Stimulated activated CD4-positive, alpha-beta T cell treated with anti-CD3 and anti-CD28 coated beads, Interleukin-2, amount 100 ng/mL, for 48 hours (primary cell): ENCODE data around the gene DCDC1.
"Not testable (repeated sequence)": the region's sequence is repeated elsewhere in the genome, so short reads cannot be mapped to it uniquely, and the experiment has no call there.

Experiments used
- DNase-seq, 2 donors: peaks; one replicate each; pipeline ENCODE4 v3.0.0-alpha.2; 2020

The DCDC1 gene

GRCh38 chr11:30984827-30985226 is 384.7 kb downstream of the DCDC1 start:
- no peak for DNase-seq

DNA sequence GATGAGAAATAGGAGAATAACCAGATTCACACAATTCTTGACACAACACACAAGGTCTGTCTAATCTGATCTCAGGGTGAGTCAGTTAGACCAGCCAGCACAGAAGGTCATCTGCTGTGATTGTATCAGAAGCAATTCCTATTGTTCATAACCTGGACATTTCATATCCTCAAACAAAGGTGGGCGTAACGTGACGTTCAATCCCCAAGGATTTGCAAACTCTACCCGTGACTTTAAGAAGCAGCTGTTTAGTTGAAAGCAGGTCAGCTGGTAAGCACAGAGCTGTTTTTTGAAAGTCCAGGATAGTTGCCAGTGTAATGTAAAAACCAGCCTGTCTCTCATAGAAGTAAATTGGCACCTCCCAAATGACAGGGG is 385.1 kb downstream of the DCDC1 start:
- no peak for DNase-seq

DNA sequence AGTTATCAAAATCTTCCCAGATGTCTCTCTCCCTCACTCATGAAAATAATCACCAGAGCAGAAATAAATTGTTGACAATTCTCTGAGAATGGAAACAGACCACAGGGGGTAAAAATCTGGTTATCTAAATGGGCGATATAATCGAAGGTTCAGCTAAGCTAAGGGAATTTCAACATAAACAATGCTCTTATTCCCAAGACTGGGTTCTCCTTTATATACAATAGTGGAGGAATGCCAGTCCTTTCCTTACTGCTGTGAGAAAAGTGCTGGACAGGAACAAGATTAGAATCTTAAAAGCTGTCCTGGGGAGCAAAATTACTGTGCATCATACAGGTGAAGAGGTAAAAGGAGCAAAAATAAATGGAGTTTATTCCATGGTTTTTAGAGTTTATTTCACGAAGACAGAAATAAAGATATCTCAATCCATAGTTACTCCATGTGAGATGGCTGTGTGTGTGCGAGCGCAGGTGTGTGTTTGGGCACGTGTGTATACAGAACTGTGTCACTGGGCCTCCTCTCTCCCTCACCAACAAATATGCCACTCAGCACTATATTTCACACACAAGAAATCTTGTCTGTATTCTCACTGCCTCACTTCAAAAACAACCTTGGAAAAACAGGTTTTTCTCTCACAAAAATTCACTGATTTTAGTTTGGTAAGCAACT is 385.6 kb downstream of the DCDC1 start:
- DNase-seq = no peak

GRCh38 chr11:30983143-30983542 is 386.4 kb downstream of the DCDC1 start:
- DNase-seq = no peak

GRCh38 chr11:30967579-30967978 is 402.0 kb downstream of the DCDC1 start:
- no peak for DNase-seq

DNA sequence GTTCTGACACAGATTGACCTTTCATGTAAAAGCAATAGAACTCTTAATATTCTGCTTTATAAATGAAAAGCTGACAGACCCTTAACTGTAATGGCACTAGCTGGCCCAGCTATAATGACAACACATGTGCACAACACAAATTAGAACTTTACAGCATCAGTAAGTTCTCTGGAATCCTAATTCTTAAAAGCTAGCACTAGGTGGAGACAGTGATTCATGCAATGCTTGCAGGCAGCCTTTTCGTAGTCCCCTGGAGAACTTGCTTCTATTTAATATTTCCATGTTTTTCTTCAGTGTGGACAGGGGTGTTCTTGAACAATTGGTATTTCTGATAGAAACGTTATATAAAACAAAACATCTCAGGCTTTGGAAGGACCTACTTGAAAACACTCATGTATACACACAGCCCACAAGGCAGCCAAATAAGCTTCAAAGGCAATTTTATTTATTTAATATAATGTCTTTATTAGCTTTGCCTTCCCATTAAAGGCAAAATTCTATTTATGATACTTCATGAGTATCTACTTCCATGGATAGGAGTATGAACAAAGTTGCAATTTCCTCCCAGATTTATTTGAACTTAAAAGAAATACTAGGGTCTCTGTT is 409.0 kb downstream of the DCDC1 start:
- DNase-seq = no peak

DNA sequence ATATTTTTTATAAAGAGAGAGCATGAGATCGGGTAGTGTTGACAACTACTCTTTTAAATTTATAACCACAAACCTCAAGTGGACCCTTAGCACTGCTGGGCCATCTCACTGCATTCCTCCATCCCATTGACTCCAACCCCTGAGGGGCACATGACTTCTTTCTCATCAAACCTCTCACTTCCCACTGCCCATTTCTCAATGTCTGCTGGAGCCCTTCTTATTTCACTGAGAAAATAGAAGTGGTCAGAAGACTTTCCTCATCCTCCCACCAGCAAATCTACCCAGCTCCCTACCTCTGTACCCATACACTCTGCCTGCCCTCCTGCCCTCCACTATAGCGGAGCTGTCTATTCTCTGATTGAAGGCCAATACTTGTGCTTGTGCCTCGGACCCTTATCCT is 412.8 kb downstream of the DCDC1 start:
- no peak for DNase-seq

DNA sequence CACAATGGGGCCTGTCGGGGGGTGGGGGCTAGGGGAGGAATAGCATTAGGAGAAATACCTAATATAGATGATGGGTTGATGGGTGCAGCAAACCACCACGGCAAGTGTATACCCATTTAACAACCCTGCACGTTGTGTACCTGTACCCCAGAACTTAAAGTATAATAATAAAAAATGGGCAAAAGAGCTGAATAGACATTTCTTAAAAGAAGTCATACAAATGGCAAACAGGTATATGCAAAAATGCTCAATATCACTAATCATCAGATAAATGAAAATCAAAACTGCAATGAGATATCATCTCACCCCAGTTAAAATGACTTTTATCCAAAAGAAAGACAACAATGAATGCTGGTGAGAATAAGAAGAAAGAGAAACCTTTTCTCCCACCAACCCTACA is 419.7 kb downstream of the DCDC1 start:
- no peak for DNase-seq

DNA sequence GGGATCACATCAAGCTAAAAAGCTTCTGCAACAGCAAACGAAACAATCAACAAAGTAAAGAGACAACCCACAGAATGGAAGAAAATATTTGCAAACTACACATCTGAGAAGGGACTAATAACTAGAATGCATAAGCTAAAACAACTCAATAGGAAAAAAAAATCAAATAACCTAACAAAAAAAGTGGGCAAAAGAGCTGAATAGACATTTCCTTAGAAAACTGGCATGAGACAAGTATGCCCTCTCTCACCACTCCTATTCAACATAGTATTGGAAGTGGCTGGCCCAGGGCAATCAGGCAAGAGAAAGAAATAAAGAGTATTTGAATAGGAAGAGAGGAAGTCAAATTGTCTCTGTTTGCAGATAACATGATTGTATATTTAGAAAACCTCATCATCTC is 421.8 kb downstream of the DCDC1 start:
- DNase-seq = not testable (repeated sequence)

GRCh38 chr11:30938810-30939209 is 430.7 kb downstream of the DCDC1 start:
- no peak for DNase-seq

GRCh38 chr11:30938171-30938570 is 431.4 kb downstream of the DCDC1 start:
- no peak for DNase-seq

GRCh38 chr11:30936491-30936890 is 433.0 kb downstream of the DCDC1 start:
- no peak for DNase-seq

GRCh38 chr11:30935861-30936260 is 433.7 kb downstream of the DCDC1 start:
- no peak for DNase-seq

DNA sequence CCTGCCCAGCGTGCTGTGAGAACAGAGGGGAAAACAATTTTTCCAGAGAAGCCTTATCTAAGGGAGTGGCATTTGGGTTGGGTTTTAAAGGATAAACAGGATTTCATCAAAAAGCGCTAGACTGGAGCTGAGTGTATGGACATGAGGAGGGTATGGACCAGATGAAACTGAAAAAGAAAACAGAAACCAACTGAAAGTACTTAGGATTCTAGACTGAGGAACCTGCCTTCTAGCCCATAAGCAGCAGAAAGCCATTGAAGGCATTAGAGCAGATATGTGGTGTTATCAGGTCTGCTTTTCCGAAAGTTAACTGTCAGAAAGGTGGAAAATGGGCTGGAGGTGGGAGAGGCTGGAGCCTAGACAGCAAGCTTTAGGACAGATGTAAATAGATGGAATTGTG is 443.4 kb downstream of the DCDC1 start:
- DNase-seq = no peak

DNA sequence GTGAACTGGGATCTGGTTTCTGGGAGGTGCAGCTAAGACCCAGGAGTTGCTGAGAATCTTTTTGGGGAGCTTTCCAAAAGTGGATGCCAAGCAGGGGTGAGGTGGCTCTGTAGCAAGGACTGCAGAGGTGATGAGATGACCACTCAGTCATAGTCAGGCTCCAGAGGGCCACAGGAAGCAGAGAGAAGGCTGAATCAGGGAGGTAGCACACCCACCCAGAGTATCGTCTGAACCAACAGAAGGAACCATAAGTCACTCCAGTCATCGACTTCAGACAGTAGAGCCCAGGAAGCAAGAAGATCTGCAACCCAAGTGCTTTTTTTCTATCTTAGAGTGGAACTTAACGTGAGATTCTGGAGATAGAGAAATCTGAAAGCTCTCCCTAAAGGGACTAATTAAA is 447.7 kb downstream of the DCDC1 start:
- no peak for DNase-seq

GRCh38 chr11:30919389-30920152 is 450.0 kb downstream of the DCDC1 start:
- DNase-seq = no peak

DNA sequence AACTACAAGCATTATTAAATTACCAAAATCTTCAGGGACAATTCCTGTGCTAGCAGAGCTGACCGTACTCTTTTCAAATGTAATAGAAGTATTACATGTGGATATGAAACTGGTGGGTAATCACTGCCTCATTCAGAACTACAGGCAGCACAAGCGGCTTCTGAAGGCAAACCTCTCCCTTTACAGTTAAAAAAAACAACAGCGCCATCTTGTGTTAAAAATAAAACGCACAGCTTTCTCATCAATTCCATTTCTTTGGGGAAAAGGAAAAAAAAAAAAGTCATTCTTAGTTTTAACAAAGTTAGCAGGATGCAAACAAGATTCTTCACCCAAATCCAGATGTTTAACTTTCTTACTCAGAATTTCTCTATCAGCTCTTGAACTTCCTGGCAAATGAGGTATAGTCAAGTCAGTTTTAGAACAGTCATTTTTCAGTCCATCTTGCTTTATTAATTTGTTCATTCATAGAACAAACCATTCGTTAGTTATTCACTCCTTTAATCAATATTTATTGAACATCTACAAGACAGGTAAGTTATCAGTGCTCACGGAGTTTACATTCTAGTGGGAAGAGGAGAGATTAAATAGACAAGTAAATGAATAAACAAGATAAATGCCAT is 451.6 kb downstream of the DCDC1 start:
- peak in 1 of 2 donors; percentile 2 for DNase-seq

GRCh38 chr11:30917266-30917665 is 452.3 kb downstream of the DCDC1 start:
- DNase-seq = no peak

- DNase-seq = no peak
Measured at GRCh38 chr11:30916764-30917163, 452.8 kb downstream of the DCDC1 start.

DNA sequence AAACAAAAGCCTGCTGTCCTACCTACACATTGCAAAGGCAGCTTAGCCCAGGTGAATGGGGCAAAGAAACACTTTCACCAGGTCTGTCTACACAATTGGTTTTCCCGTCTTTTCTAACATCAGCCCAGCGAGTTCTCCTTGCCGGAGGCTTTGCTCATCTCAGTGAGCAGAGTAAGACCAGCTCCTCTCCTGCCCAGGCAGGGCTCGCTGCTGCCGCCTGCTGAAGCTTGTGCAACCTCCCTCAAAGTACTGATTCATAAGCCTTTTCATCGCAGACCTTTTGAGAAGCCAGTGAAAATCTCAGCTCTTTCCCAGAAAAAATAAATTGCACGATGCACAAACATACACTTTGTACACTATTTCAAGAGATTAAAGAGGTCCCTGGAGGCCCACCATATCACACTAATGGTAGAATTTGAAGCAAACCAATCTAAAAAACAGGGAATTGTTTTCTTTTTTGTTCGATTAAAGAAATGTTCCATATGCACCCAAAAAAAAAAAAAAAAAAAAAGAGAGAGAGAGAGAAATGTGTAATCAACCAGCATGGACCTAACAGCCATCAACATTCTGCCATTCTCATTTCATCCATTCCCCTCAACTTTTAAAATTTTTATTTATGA is 455.3 kb downstream of the DCDC1 start:
- peak in 1 of 2 donors; percentile 18 for DNase-seq

GRCh38 chr11:30911247-30911646 is 458.3 kb downstream of the DCDC1 start:
- no peak for DNase-seq

DNA sequence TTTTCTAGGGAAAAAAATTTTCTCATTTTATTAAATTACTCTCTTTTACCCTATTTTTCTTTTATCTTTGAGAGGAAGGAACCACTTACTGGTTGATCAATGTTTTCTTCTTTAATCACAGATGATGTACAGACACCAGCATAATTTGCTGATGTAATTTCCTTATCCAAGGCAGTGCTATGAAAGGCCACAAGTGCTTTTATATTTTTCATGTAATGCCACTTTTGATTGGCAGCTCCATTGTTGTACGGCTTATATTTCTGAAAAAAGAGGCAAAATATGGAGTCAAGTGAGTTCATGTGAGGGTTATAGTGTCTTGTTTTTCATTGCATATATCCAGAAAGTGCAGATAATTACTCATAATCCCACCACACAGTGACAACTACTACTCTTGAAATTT is 460.7 kb downstream of the DCDC1 start:
- no peak for DNase-seq

DNA sequence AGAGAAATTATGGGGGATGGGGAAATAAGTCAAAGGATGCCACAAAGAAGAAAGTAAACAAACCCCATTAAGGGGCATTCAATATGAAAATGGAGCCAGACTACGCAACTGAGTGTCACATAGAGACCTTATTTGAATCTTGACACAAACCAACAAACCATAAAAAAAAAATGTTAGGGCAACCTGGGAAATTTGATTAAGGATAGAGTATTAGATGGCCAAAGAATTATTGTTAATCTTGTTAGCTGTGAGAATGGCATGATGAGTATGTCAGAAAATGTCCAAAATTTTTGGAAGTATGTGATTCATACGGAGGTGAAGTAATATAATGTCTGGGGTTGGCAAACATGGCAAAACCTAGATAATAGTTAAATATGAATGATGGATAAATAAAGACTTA is 461.3 kb downstream of the DCDC1 start:
- DNase-seq = no peak
